HG03439 (cell line): ENCODE data around the gene SFXN2.
"Not testable (repeated sequence)": the region's sequence is repeated elsewhere in the genome, so short reads cannot be mapped to it uniquely, and the experiment has no call there.

Experiments
- ATAC-seq: cut with Tn5 transposase; IDR thresholded peaks from one replicate; pipeline ENCODE4 v1.9.1; 2021; ENCODE audit warnings: mild to moderate bottlenecking, moderate library complexity; ENCODE audit not compliant: unreplicated experiment

Gene SFXN2

GRCh38 chr10:102718220-102718619 lies 3.8 kb downstream of the SFXN2 start:
- no peak for ATAC-seq

- ATAC-seq: no peak
Measured at GRCh38 chr10:102720337-102720736, 5.9 kb downstream of the SFXN2 start.

- no peak for ATAC-seq
Measured at GRCh38 chr10:102720775-102721301, 6.4 kb downstream of the SFXN2 start.

GRCh38 chr10:102721954-102722353 lies 7.5 kb downstream of the SFXN2 start:
- ATAC-seq: no peak

GRCh38 chr10:102723989-102724388 lies 9.6 kb downstream of the SFXN2 start:
- ATAC-seq: no peak

- ATAC-seq: no peak
Measured at GRCh38 chr10:102726274-102726673, 11.8 kb downstream of the SFXN2 start.

- no peak for ATAC-seq
Measured at GRCh38 chr10:102727037-102727818, 12.8 kb downstream of the SFXN2 start.

- no peak for ATAC-seq
Measured at GRCh38 chr10:102729029-102730026, 14.9 kb downstream of the SFXN2 start.

GRCh38 chr10:102731222-102731800 lies 16.9 kb downstream of the SFXN2 start:
- no peak for ATAC-seq

GRCh38 chr10:102732661-102733060 lies 18.2 kb downstream of the SFXN2 start:
- no peak for ATAC-seq

GRCh38 chr10:102735065-102735562 lies 20.7 kb downstream of the SFXN2 start:
- no peak for ATAC-seq

GRCh38 chr10:102738692-102739121 lies 24.3 kb downstream of the SFXN2 start:
- no peak for ATAC-seq

- ATAC-seq: no peak
Measured at GRCh38 chr10:102740229-102740628, 25.8 kb downstream of the SFXN2 start.

- ATAC-seq: no peak
Measured at GRCh38 chr10:102741726-102742237, 27.3 kb downstream of the SFXN2 start.

GRCh38 chr10:102742313-102742712 lies 27.9 kb downstream of the SFXN2 start:
- not testable (repeated sequence) for ATAC-seq

GRCh38 chr10:102743078-102743587 lies 28.7 kb downstream of the SFXN2 start:
- ATAC-seq: no peak

GRCh38 chr10:102743588-102744373 lies 29.3 kb downstream of the SFXN2 start, which contains the start of gene WBP1L:
Gene WBP1L, plus strand, starts transcription at chr10:102743948. Its CDS starts 106 bp downstream, at chr10:102744054.
- ATAC-seq: peak; percentile 96

- ATAC-seq: peak; percentile 7
Measured at GRCh38 chr10:102744374-102745051, 30.1 kb downstream of the SFXN2 start.

- no peak for ATAC-seq
Measured at GRCh38 chr10:102745157-102745556, 30.7 kb downstream of the SFXN2 start.
